ENCODE data around the gene SPECC1L.

DNA sequence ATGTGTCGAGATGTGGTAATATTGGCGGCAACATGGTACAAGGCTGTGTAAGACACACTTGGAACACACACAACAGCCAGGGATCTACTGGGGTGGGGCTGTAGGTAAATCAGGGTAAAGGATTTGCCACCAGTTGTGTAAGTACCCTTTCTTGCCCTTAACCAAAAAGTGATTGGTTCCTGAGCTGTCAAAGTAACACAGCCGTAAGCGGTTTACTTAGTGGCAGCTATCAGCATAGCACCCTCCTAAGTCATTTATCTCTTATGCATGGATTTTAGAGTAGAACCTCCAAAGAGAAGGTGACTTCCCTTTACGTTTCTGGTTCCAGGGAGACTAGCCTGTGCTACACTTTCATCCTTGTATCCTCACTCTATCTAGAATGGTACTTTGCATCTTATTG, 57.2 kb downstream of the SPECC1L start:
- TF ChIP-seq POLR2AphosphoS5 (IDR thresholded peaks at IDR 0.05; ENCODE audit: low read depth) (no peak), CTCF (IDR thresholded peaks at IDR 0.05; ENCODE audit: insufficient read depth, low read length) (no peak), GABPA (IDR thresholded peaks at IDR 0.05; ENCODE audit: low read depth) (no peak)
